Measurements from ENCODE around the gene STOM.

GRCh38 chr9:121357011-121357410 lies 13.0 kb downstream of the STOM start:
- TF ChIP-seq POLR2A (IDR thresholded peaks at IDR 0.05; ENCODE audit: low read depth, low read length) (no peak), TAF1 (IDR thresholded peaks at IDR 0.05; ENCODE audit: low read depth, low read length) (no peak)

Measured in GM12891 (cell line).